GM19035 (cell line): ENCODE measurements around the gene KRTAP10-3.

Source experiments
- ATAC-seq: cut with Tn5 transposase; IDR thresholded peaks from one replicate; pipeline ENCODE4 v1.9.1; 2021; ENCODE audit not compliant: unreplicated experiment

KRTAP10-3 gene

DNA sequence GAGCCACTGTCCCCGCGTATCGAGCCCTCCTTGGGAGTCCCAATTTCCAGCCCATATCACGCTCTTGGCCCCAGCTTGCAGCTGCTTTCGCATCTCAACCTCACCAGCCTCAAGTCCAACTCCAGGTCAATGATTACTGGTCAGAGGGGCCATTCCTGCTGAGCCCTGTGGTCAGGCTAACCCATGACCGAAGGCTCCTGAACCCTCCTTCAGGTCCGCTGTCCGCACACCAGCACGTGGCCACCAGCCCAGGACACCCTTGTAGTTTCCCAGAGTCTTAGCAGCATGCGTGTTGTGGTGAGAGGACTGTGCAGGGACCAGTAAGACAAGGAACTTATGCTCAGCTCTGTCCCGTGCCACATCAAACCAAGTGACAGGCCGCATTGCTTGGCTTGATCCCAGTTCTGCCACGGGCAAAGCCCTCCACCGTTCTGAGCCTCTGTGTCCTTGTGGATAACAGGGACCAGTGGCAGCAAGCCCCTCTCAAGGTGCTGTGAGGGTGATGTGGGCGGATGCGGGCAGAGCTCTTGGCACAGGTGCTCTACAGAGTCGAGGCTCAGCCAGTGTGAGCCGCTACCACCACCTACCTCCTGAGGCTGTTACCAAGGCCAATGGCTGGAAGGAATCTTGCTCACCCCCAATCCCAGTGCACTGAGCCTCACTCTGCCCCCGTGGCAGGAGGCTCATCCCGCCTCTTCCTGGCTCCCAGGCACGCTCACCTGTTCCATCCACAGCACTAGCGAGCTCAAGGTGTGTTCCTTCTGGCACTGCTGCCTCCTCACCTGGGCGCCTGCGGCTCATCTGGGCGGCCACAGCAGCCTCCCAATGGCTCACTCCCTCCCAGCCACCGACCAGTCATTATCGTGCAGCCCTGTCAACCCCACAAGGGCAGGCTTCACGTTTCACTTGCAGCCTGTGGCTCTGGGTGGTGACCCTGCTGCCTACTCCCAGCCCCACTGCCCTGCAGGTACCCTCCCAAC is 39.0 kb downstream of the KRTAP10-3 start:
- ATAC-seq = no peak

DNA sequence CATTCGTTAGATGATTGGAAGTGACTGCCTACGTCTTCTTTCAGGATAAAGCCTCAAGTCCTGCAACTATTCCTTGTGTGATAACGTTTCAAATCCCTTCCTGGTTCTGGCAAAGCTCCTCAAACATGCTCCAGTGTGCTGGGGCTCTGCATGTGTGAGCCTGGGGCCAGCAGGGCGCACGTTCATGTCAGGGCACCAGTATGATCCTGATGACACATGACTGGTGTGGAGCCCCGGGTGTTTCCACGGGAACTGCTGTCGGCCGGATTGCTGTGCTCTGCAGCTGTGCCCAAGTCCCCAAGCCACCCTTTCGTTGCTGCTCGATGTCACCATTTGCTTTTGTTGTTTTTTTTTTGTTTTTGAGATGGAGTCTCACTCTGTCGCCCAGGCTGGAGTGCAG is 39.9 kb downstream of the KRTAP10-3 start:
- no peak for ATAC-seq

DNA sequence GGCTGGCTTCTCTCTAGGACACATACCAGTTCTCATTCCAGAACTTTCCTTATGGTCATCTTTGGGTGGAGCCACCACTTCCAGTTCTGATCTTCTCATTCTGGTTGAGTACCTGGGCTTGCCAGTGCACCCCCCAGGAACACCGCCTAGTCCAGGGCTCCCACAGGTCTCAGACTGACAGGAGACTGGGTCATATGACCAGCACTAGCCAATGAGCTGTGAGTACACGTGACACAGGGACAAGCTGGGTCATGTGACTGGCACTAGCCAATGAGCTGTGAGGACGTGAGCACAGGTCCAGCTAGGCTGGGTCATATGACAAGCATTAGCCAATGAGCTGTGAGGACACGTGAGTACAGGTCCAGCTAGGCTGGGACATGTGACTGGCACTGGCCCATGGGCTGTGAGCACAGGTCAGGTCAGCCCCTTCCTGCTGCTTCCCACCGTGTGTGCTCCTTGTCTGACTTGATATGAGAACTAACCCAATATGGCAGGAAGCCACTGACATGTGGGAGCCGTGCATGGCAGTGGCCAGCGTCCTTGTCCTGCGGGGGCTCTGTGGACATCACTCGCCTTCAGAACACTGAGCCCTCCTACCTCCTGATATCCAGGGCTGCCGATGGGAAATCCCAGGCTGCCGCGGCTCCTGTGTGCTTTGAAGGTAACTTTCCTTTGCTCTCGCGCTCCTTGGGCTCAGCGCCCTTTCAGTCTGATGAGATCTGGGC is 41.3 kb downstream of the KRTAP10-3 start:
- ATAC-seq = no peak

DNA sequence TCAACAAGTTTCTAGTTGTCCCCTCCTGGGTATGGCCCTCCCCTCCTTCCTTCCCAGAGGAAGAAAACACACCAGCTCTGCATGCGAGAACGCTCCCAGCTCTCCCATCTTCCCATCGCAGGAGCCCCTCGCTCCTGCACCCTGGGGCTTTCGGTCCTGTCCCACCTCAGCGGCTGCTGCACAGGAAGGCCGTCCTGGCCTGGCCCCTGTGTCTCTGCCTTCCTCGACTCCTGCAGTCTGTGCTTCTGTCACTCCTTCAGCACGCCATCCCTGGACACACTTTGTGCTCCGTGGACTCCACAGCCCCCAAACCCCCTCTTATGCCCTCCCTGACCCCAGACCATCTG is 41.8 kb downstream of the KRTAP10-3 start:
- no peak for ATAC-seq

DNA sequence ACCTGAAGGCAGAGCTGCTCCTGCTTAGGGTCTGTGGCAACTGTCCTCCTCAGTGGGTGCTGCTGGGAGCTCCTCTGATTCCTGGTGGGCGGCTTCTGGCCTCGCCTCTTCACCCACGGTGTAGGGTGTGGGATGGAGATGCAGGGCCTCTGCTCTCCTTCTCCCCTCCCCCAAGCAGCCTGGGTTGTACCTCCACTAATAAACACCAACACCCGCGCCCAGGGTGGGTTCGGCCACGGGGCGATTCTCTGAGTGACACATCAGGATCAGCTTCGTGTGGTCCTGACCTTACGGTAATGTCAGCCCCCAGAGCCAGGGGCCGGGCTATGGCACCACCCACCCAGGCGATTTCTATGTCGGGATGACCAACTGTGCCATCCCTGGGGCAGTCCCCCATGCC is 42.3 kb downstream of the KRTAP10-3 start:
- ATAC-seq = no peak

DNA sequence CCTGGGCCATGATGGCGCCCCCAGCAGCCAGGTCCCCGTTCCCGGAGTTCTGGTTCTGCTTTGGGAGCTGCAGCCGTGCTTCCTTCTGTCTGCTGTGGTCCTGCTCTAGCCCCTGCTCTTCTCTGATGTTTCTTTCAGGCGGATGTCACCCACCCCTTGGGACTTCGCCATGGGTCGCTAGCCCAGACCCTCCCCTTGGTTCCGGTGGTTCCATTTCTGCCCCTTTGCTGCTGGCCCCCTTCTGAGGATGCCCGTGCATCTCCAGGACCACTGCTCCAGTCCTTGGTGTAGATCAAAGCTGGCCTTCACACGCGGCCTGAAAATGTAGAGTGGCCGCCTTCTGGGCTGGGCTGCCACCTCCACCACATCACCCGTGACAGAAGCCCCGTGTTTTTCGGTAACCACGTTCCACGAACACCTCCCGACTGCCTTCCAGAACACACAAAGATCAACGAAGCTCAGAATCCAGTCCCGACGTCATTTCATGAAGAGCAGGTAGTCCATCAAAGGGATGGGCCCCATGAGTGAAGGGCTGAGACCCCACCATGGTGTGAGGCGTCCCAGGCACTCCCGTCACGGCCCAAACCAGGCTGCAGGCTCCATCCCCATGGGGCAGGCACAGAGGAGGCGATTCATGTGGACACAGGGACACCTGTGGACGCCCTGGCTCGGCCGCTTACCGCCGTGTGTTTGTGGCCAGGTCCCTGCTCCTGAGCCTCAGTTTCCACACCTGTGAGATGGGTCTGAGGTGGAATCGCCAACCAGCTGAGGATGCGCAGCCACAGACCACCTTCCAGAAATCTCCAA is 43.0 kb downstream of the KRTAP10-3 start:
- no peak for ATAC-seq

DNA sequence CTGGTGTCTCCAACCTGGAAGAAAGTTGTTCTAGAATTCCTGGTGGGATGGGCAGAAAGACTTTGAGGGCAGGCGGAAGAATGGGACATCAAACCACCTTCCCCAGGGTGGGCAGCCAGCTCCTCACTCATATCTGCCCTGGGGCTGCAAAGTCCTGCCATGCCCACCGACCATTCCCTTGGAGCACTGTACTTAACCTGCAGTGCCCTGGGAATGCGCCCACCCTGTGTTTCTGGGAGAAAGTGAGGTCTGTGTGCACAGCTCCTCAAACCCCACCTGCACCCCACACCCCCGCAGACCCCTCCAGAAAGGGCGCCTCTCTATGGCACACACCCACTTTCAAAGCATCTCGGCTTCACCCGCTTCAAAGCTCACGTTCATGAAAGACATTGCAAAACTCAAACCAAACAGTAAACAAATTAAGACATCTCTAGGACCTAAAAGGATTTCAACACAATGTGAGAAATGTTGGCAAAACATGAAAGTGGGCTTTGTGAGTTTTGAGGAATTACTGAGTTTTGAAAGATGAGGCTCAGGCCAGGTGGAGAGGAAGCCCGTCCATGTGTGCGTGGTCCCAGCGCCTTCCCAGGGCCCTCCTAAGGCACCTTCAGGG is 43.7 kb downstream of the KRTAP10-3 start:
- no peak for ATAC-seq

DNA sequence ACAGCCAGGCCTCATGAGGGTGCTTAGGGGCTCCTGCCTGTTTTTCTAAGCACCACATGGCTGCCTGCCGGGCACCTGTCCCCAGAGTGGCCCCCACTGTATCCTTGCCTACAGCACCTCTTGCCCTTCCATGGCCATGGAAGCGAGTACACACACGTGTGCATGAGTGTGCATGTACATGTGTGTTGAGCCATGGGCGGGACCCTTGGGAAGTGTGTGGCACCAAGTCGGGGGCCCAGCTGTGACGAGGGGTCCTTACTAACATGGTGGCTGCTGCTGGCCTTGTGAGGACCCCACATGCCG is 44.4 kb downstream of the KRTAP10-3 start:
- ATAC-seq = no peak

DNA sequence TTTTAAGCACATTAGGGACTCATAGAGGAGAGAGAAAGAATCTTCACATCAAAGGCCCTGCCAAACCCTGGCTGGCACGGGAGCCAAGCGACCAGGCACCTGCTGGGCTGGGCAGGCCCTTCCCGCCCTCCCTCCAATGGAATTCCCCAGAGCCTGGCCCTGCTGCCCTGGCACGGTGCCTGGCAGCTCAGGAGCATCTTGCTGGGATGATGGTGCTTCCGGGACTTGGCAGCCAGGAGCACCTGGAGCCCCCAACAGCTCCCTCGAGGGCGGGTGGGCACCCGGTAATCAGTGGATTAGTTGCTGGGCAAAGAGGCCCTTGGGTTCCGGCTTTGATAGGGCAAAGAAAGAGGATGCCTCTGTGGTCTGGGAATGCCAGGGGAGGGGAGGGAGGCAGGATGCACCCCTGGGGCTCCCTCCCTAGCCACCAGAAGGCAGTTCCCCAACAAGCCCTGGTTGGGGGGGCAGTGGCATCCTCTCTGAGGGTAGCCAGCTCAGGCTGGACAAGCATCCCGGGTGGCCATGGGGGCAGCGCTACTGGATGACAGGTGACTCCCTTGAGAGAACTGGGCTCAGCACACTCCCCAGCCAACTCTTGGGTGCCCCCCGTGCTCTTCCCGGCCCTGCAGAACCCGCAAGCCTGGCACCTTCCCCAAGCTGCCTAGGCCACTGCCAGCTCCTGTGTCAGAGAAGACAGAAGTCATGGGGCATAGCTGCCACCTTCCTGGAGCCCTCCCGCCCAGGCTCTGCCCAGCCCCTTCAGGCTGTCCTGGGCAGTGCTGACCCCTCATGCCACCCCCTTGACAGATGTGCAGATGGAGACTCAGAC is 45.0 kb downstream of the KRTAP10-3 start:
- no peak for ATAC-seq

DNA sequence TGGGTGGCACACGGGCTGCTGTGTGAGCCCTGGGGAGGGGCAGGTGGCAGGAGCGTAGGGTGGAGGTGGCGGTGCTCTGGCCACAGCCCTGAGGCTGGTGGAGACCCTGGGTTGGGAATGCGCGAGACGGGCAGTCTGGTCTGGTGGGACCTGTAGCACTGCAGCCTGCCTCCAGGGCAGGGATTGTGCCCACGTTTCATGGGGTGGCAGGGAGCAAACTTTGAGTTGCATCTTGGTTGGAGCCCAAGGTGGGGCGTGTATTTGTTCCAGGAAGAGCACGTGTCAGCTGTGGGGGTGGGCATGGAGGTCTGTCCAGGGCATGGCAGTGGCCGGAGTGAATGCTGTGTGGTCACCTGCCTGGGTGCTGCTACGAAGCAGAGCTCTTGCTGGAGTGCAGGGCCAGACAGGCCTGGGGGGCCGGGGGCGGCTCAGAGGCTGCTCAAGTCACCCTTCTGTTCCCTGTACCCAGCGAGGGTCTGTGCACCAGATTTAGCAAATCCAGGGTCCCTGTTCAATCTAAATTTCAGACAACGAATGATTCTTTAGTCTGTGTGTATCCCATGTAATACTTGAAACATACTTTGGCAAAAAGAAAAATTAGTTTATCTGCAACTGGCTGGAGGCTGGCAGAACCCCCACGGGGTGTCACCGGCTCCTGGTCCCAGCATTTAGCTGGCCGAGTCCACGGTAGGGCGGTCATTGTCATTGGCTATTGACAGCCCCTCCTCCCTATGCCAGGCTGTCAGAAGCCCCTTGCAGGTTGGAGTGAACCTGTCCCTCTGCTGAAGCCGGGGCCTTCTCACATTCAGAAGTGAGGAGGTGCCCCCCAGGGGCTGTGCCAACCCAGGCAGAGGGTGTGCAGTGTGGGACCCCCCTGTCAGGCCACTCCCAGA is 45.9 kb downstream of the KRTAP10-3 start:
- ATAC-seq = no peak

DNA sequence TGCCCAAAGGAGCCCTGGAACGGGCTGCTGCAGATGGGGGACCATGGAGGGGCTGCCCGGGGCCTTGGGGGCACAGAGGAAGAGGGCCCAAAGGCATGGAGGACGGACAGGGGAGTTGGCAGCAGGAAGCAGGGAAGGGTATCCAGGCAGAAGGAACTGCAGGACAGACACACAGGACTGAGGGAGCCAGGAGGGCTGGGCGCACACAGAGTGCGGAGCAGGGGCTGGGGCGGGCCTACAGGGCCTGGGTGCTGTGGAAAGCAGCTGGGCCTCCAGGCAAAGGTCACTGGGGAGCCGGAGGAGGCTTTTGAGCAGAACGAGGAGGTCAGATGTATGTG is 46.7 kb downstream of the KRTAP10-3 start:
- no peak for ATAC-seq

DNA sequence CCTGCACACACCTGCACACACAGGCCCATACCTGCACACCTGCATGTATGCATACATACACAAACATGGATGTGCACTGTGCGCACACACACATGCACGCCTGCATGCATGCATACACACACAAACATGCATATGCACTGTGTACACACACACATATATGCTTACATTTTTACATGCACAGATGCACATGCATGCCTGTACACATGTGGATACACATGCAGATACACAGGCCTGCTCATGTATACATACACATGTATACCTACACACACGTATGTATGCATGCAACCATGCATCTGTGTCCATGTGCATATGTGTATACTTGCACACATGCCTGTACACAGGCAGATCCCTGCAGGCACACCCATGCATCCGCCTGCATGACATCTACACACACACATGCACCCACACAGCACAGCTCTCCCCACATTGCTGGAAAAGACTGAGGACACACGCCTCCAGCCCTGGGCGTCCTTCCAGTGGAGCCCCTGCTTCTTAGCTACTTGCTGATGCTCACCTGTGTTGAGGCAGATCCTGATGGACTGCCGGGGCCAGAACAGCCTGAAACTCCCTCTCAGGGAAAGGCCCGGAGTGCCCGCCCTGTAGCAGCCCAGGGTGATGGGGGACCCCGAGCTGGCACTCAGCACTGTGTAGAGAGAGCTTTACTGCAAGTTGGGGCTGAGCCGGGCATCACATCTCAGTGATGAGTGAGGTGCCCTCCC is 47.2 kb downstream of the KRTAP10-3 start:
- no peak for ATAC-seq

DNA sequence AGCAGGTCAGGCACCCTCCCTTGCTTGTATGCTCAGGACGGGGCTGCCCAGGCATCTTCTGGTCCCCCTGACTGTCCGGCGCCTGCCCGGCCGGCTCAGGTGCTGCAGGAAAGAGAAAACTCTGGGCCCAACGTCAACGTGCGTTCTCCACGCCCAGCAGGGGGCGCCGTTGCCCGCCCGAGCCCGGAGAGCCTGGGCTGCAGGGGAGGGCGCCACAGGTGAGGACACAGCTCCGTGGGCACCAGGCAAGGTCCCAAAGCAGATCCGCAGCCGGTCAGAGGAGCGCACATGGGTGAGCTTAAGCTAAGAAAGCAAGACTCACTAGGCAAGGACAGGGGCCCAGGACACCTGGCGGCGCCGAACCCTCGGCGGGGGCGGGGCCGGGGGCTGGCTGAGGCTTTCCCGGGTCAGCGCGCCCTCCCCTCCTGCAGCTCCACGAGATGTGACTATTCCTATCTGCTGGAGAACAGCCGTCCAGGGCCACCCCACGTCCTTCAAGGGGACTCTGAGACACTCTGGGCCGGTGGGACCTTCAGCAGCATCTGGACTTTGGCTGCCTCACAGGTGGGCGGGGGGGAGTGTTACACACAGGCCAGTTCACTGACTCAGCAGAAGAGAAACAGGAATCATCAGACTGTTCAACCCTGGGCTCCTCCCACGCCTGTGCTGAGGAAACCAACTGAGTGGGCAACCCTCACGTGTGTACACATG is 47.9 kb downstream of the KRTAP10-3 start:
- no peak for ATAC-seq

DNA sequence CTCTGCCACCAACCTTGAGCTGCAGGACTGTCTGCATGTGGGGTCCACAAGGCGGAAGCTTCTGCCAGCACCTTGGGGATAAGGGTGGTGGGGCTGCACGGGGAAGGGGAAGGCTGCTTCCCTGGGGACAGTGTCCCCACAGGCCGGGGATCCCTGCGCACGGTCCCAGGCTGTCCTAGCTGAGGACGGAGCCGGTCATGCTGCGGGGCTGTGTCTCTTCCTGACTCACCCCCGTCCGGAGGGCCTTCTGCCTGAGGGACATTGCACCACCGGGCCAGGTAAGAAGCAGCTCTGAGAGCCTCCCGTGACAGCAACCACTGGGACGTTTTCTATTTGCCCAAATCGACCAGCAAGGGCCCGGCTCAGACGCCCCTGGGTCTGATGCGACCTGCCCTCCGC is 48.5 kb downstream of the KRTAP10-3 start:
- no peak for ATAC-seq

DNA sequence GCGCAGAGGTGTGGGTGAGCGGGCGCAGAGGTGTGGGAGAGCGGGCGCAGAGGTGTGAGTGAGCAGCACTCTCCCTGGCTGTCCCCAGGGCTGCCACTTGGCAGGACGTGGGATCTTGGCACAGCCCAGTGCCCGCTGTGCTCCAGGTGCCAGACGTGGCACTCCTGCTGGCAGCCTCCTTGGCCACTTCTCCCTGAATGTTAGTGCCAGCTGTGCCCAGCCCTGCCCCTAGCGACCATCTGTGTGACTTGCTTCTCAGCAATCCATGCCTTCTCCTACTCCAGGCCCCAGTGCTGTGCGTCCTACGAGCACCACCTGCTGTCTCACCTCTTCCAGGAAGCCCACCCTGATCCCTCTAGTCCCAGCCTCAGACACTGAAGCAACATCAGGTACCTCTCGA is 49.1 kb downstream of the KRTAP10-3 start:
- ATAC-seq = no peak

DNA sequence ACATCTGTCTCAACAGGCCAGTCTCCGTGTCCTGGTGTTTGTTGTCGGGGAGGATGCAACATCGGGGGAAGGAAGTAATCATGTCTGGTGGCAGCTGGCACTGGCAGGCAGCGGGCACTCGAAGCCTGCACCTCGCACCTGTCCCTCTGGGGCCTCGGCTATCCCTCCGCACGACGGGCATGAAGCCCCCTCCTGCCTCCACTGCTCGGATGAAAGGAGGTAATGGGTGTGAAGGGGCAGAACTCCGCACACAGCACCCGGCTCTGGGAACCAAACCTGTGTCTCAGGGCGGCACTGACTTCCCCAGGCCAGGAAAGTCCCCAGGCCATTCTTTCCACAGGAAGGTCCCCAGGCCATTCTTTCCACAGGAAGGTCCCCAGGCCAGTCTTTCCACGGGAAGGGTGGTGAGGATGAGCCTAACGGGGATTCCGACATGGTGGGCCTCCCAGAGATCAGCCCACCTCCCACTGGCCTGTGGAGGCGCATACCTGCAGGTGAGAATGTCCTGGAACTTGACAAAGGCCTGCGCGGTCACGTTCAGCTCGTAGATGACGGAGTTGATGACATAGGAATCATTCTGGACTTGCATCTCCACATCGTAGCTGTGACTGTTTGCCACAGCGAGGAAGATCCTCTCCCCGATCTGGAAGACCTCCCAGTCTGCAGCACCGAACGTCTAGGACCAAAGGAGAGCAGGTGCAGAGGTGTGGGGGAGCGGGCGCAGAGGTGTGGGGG is 49.7 kb downstream of the KRTAP10-3 start:
- no peak for ATAC-seq

DNA sequence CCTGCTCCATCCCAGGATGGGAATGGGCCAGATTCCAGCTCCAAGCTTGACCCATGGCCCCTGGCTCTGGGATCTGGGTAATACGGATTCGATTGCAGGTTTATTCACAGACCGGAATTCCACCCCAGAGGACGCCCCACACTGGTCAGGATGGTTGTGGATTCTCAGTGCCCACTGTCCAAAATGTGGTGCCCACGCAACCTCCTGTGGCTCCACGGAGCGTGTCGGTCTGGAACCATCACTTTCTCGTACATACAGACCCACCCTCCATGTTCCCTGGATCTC is 50.2 kb downstream of the KRTAP10-3 start:
- no peak for ATAC-seq
